HG02973 (cell line): ENCODE measurements around the gene ABI3.

ENCODE experiments used
- ATAC-seq: cut with Tn5 transposase; IDR thresholded peaks from one replicate; pipeline ENCODE4 v1.9.1; 2021; ENCODE audit warnings: moderate library complexity; ENCODE audit not compliant: unreplicated experiment

The ABI3 gene

DNA sequence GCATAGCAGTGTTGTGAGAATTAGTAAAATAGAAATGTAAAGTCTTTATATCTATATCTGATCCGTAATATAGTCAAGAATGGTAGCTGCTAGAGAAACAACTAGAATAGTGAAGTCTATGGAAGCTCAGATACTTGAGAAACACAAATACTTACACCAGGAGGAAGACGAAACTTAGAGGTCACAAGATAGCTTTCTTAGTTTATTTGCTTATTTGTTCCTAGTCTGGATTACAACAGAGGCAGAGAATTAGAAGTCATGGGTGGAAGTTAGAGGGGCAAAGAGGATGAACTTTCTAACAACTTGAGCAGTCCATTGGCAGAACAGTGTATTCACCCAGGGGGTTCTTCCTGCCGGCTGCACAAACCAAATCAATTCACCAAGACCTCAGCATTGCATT lies 14.0 kb upstream of the ABI3 start:
- ATAC-seq: no peak

DNA sequence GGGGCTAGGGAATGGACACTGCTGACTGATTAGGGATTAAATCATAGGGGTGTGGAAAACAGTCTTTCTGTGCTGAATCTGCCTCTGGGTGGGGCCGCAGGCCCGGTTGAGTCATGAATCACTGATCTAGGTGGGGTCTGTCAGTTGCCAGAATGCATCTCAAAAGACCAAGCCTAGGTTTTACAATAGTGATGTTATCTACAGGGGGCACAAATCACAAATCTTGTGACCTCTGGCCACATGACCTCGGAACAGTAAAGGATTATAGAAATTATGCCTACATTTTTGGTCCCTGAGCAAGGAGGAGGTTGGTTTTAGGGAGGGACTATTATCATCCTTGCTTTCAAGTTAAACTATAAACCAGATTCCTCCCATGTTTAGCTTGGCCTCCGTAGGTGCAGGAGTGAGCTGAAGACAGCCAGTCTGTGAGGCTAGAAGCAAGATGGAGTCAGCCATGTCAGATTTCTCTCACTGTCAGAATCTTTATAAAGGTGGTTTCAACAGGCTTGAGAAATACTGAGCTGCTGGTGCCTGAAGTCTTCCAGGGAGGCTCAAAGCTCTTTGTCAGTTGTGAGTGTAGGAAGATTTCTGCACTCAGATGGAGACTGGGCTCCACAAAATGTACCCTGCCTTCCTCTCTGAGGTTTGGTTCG lies 13.0 kb upstream of the ABI3 start:
- ATAC-seq: no peak

DNA sequence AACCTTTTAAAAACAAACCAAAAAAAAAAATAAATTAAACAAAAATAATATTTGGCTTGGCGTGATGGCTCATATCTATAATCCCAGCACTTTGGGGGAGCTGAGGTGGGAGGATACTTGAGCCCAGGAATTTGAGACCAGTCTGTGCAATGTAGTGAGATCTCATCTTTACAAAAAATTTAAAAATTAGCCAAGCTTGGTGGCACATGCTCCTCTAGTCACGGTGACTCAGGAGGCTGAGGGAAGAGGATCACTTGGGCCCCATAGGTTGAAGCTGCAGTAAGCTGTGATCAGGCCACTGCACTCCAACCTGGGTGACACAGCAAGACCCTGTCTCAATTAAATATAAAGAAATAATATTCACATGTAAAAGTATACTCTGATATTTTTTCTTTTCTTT lies 12.3 kb upstream of the ABI3 start:
- ATAC-seq: no peak

DNA sequence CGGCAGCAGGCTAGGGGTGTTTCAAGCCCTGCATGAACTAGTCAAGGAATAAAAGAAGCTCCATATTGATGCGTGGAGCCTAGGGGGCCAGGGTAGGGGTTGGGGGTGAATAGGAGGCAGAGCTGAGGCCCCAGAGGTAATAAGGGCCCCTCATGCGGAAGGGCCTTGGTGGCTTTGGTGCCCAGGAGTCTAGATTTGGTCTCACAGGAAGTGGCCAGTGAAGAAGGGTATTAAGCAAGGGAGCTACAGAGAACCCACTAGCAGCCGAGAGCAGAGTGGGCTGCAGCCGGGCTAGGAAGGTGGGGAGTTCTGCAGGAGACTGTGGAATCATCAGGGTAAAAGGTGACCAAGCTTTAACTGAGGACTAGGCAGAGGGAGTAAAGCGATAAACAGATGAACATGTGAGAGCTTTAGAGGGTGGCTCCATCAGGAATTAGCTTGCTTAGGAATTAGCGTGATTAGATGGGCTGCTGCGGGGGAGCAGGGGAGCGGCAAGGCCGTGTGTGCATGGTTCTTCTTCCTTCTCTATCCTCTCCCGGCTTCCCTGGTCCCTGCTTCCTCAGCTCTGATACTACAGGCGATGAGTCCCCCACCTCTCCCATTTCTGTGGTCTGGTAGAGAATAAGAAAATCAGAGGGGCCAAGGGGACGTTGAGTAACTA lies 10.0 kb upstream of the ABI3 start:
- no peak for ATAC-seq

DNA sequence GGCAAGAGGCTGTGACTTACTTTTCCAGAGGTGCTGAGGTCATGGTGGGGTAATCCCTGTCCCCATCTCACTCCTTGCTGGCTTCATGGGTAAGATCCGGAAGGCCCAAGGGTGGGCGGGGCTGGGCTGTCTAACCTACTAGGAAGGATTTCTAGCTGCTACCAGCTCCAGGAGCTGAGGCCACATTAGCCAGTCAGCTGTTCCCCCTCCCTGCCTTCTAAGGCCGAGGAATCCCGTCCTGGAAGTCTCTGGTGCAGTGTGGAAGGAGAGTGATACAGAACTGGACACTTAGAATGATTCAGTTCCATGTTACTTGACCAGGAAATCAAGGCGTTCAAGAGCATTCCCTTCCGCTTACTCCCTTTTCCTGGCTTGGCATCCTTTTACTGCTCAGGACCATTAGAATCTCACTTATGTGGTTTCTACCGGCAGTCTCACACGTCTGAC lies 9.0 kb upstream of the ABI3 start:
- ATAC-seq: no peak

DNA sequence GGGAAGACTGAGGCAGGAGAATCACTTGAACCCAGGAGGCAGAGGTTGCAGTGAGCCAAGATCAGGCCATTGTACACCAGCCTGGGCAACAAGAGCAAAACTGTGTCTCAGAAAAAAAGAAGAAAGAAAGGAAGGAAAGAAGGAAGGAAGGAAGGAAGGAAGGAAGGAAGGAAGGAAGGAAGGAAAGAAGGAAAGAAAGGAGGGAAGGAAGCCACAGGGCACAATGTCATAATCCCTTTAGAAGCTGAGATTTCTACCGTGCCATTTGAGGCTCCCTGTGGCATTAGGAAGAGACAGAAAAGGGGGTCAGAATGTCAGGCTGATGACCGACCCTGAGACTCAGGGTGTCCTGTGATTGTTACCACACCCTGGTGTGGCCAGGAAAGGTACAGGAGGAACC lies 6.7 kb upstream of the ABI3 start:
- ATAC-seq: no peak

DNA sequence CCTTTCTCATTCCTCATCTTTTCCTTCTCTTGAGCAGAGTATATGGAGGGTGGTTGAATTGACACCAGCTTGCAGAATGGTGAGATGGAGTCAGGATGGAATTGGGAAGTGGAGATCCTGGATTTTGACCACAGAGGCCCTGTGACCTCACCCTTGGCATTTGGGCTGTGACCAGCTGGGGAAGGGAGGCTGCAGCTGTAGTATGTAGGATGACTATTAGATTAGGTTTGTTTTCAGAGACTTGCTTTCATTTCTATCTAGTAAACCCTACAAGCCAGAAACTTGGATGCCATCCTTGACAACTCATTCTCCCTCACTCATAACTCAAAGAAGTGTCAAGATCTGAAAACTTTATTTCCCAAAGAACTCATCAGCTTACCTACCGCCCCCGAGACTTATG lies 6.0 kb upstream of the ABI3 start:
- ATAC-seq: no peak

DNA sequence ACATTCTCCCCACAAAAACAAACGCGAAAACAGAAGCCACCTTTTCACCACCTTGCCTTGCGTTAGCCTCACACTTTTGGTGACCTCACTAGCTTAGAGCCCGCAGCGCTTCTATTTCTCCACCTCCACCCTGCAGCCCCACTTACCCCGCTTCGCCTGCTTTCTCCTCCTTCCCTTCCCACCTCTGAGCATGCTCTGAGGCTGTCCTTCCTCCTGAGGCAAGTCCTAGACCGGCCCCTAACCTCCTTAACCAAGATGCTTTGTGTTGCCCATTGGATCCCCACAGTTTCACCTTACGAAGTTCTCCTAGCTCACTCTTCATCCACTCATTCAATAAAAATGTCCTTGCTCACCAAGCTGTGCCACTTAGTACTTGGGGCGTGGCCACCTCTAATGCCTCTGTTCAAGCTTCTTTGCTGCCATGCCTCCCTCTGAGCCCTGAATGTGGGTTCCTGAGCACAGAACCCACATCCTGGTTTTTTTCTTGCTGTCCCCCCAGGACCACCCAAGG lies 1.4 kb upstream of the ABI3 start:
- ATAC-seq: no peak

DNA sequence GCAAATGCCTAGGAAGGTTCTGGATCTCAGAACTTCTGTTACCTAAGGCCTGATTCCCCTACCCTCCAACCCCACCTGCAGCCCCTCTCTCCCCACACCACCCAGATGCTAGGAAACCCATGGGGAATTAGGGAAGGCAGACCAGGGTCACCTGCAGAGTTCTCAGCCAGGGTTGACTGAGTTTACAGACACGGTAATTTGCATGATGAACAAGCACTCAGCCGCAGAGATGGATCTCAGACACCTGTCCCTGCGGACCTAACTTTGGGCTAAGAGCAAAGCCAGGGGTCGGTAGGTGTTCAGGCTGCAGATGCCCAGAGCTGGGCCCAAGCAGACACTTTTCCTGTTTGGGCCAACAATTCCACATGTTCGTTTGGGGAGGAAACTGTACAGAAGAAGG lies 2.9 kb downstream of the ABI3 start:
- ATAC-seq: no peak

DNA sequence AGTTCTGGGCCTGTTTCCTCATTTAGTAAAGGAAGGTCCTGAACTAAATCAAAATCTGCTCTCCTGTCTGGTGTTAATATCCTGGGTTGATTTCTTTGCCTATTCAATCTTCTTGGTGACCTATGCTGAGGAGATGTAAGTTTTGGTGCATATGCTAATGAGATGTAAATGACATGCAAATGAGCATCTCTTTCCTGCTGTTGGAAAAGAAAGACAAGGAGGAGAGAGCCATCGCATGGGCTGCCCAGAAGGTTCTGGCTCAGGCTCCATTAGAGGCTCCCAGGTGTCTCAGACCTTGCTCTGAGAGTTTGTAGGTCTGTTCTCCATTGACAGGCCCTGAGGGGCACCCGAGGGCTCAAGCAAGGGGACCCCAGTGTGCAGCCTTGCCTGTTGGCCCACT lies 3.3 kb downstream of the ABI3 start:
- no peak for ATAC-seq

DNA sequence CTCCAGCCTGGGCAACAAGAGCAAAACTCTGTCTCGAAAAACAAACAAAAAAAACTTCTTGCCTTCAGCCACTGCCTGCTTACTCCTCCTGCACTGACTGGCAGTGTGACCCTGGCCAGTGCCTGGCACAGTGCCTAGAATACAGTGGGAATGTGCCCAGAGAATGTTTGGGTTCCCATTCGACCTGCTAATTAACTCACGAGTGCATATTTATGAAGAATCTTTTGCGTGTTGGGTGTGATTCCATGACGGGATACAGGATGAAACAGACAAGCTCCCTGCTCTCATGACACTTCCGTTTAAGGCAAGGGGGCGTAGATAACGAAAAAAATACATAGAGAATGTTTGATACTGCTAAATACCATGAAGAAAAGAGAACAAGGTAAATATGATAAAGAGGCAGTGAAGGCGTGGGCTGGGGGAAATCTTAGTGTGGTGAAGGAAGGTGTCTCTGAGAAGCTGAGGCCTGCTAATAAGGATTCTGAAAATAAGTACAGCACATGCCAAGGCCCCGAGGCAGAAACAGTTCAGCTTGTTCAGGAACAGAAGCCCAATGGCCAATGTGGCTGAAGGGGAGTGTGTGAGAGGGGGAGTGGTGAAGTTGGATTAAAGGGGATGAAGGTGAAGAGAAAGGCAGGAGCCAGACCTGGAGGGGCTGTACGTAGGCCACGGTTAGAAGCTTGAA lies 4.3 kb downstream of the ABI3 start:
- ATAC-seq: no peak

DNA sequence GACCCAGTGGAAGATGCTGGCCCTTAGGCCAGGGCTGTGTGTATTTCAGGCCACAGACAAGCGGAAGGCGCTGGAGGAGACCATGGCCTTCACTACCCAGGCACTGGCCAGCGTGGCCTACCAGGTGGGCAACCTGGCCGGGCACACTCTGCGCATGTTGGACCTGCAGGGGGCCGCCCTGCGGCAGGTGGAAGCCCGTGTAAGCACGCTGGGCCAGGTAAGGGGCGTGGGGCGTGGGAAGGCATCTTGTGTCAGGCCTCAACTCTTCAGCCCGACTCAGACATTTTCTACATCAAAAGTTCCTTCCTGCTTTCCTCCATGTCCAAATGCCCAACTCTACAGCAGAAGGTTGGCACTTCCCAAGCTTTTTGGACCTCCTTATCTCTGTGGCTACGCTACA lies 6.0 kb downstream of the ABI3 start:
- ATAC-seq: no peak

DNA sequence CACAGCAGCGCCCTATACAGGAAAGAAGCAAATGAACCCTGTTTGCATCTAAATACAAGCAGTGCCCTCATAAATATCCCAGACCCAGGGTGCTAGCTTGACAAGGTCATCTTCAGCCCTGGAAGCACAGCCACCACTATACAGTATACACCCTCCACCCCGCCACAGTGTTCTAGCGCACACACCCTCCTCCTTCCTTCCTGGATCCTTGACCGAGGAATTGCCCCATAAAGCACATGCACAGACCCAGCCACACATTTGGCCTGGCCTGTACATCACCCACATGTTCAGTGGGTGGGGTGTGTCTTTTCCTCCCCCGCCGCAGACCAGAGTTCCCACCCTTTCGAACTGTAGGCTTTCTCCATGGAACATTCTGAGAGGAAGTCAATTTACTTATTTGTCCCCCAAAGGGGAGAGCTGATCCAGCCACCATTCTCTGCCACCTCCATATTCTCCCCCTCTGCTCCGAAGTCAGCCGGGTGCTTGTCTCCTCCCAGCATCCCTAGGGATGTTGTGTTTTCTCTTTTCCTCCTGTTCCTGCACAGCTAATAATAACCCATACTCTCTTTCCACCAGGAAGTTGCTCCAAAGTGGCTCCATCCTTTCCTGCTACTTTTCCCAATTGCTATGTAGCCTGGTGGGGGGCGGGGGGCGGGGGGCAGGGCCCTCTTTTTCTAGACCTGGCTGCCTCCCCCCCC lies 6.6 kb downstream of the ABI3 start:
- ATAC-seq: no peak

DNA sequence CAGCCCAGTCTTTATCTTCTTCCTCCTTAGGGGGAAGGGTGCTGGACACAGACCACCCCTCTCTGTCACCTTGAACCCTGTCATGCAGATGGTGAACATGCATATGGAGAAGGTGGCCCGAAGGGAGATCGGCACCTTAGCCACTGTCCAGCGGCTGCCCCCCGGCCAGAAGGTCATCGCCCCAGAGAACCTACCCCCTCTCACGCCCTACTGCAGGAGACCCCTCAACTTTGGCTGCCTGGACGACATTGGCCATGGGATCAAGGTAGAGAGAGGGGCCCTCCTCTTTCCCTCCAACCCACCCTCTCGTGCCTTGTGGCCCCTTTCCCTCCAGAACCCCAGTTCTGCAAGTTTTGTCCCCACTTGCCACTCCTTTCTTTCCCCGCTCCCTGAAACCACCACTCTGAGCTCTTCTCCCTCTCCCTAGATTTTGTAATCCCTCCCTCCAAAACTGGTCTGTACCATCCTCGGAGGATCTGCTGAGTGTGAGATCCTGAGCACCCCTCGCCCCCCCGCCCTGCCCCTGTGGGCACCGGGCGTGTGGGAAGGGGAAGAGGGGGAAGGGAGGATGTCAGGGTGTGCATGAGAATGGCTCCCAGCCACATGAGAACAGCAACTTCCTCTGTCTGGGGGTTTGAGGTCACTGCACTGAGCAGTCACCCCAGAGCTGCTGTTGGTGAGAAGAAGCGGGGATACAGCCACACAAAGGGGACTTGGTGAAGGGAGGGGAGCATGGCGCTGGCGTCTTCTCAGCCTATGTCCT lies 7.3 kb downstream of the ABI3 start:
- ATAC-seq: peak; percentile 39

DNA sequence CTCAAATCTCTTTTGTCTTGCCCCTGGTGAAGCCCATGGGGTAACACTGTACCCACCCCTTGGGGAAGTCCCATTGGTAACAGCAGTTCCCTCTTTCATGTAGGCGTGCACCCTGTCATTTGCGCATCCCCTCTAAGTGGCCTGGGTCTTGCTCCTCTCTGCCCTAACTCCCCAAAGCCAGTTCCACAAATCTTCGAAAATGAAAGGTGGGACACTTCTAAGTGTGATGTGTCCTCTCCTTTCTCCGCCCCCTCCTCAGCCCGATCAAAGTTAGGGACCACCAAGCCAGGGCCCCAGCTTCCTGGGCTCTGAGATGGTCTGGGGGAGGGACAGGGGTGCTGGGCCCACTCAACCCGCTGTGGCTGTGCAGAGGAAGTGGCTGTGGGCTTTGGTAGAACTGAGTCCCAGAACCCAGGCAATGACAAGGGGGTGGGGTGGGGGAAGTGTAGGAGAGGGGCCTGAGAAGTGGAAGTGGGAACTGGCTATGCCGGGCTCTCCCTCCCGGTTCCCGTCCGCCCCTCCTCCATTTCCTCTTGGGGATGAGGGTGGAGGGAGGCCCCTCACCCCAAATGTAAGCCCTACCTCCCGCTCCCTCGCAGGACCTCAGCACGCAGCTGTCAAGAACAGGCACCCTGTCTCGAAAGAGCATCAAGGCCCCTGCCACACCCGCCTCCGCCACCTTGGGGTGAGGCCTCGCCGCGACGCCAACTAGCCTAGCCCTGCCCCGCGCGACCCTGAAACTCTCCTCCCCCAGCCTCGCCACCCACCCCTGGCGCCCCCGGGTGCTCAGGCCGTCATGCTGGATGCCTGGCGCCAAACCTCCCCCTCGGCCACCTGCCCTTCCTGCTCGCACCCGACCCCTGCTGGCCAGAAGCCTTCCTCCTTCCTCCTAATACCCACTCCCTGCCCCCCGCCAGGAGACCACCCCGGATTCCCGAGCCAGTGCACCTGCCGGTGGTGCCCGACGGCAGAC lies 8.7 kb downstream of the ABI3 start:
- ATAC-seq: no peak

DNA sequence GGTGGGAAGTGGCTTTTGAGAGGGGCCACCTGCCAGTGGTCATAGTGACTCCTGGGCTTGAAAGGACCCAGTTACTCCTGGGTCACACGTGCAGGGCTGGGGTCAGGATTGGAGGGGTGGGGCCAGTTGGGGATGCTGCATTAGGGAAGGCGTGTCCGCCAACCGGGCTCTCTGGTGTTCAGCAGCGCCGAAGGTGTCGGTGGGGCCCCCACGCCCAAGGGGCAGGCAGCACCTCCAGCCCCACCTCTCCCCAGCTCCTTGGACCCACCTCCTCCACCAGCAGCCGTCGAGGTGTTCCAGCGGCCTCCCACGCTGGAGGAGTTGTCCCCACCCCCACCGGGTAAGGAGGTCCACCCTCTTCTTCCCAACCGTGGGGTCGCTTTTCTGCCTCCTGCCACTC lies 9.5 kb downstream of the ABI3 start:
- no peak for ATAC-seq

DNA sequence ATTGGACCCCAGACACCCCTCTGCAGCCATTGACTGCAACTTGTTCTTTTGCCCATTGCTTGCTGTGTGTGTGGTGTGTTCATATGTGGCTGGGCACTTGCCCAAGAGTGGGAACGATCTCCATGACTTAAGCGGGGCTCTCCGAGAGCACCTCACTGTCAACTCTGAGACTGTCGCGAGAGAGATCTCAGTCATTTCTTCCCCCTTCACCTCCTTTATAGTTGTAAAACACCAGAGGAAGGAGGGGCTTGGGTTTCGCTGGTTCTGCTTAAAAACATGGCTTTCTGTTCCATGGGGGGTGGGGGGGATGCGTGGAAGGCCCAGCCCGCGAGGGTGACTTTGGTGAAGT lies 12.6 kb downstream of the ABI3 start:
- no peak for ATAC-seq

DNA sequence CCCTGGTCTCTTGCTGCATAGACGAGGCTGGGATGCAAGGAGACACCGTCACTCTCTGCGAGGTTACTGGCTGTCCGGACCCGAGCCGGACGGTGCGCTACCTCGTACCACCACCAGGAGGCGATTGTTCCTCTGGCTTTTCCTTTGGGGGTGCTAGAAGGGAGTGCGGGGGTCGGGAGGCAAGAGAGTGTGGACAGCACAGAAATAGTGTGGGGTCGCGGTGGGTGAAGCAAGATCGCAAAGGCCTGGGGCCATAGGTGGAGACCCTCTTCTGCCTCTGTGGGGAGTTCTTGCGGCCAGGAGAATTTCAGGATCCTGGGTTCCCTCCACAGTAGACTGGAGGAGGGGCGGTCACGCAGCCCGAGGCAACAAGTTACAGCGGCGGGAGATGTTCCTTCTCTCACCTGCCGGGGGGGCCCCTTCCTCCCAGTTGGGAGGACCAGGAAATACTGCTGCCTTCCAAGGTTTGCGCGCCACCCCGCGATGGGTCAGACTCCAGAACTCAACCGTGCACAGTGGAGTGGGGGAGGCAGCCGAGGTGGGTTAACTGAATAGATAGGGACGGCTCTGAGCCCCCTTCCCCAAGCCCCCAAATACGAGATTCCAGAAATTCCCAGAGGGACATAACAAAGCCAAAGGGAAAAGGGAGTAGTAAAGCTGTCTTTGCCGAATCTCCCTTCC lies 13.2 kb downstream of the ABI3 start:
- ATAC-seq: no peak
